Colonic mucosa (tissue), 4 donors: ENCODE results near the gene PFN4. TPM values are rescaled to one million over a fixed set of nuclear protein-coding genes. Genes with fewer than 3 reads are reported as not detected.

Source experiments
- DNase-seq: peaks from one replicate; pipeline ENCODE4 v3.0.0-alpha.2; 2020
- H3K27ac ChIP-seq: fragments of 200-600 bp; one replicate; pipeline ENCODE4 v1.8.0; 2021
- H3K27me3 ChIP-seq: fragments of 200-600 bp; one replicate; pipeline ENCODE4 v1.8.0; 2021
- H3K36me3 ChIP-seq: fragments of 200-600 bp; one replicate; pipeline ENCODE4 v1.8.0; 2021
- H3K4me1 ChIP-seq: fragments of 200-600 bp; one replicate; pipeline ENCODE4 v1.8.0; 2021; ENCODE audit warnings: mild to moderate bottlenecking
- H3K4me3 ChIP-seq: fragments of 200-600 bp; one replicate; pipeline ENCODE4 v1.8.0; 2021
- H3K9ac ChIP-seq, 2 donors: one replicate each; pipeline ENCODE4 v1.7.0; 2013; ENCODE audit warnings: control low read depth in 2 of 2, low read depth in 2 of 2, low read length in 2 of 2
- H3K9me3 ChIP-seq: fragments of 200-600 bp; one replicate; pipeline ENCODE4 v1.8.0; 2021
- CTCF ChIP-seq: fragments of 200-600 bp; IDR thresholded peaks from one replicate; pipeline ENCODE4 v1.8.0; 2022; ENCODE audit warnings: antibody characterized with exemption, mild to moderate bottlenecking
- intact Hi-C: fragments of 100-400 bp; cut with DNase I; formaldehyde crosslinking; loops from one replicate; pipeline ENCODE4 v1.14.1; 2022
- total RNA-seq, 2 donors: library from RNA; stranded (reverse); fragmentation: NEBNext Ultra II Directional in 1 of 2; extraction: Animal tissue kit (Norgen Biotek cat#: 25700) in 1 of 2; gene quantifications; one replicate each; pipeline ENCODE4 v1.2.1, GENCODE V29; 2021
- donor health status: healthy.
- donor health status: DM: no; HTN: no; CAD: no.
- donor health status: DM: no; HTN: no; CAD: no.

The PFN4 gene
- total RNA-seq = under 1 TPM in 1 of 2 donors, not detected in 1; 0.27 TPM

- no peak for TF ChIP-seq CTCF
These were observed at the start of gene PFN4, which contains the start of gene FAM228B for GRCh38 chr2:24123195-24123921. Gene PFN4 (minus strand): TSS chr2:24123334. CDS start chr2:24122535, 799 bp downstream. Gene FAM228B (plus strand): TSS chr2:24123469. CDS start chr2:24124362, 893 bp downstream.

GRCh38 chr2:24169023-24169422 lies 45.9 kb upstream of the PFN4 start:
- Histone ChIP-seq H3K27me3 (no peaks in the 10 kb centered on the region), H3K36me3 (no peaks in the 10 kb centered on the region), H3K9me3 (no peaks in the 10 kb centered on the region), H3K9ac (no peak overlapping the region), H3K27ac (no peak overlapping the region), H3K4me3 (no peak overlapping the region), H3K4me1 (no peaks in the 10 kb centered on the region)
- intact Hi-C loops = loop anchor here (10.0 kb wide), 1 partner anchor 344 kb away; no protein-coding TSS in a partner anchor
- TF ChIP-seq CTCF = no peak
- no peak for DNase-seq

More at GRCh38 chr2:24123195-24123921, at the start of gene PFN4, which contains the start of gene FAM228B:
- Histone ChIP-seq H3K4me1 (peaks cover 3% of the 10 kb centered on the region), H3K27ac (peak within 1 kb of the TSS; percentile 76), H3K9ac (peak within 1 kb of the TSS; percentile 82 to 93), H3K9me3 (no peaks in the 10 kb centered on the region), H3K36me3 (no peaks in the 10 kb centered on the region), H3K27me3 (no peaks in the 10 kb centered on the region), H3K4me3 (peak within 1 kb of the TSS; percentile 71)
- DNase-seq = peak; percentile 87
- intact Hi-C loops = no loop called here

- H3K4me3 ChIP-seq = no peak overlapping the region
- no peak overlapping the region for H3K27ac ChIP-seq
- H3K9me3 ChIP-seq = no peaks in the 10 kb centered on the region
- intact Hi-C loops = loop anchor here (5.0 to 10.0 kb wide), 2 partner anchors 142 to 340 kb away; no protein-coding TSS in a partner anchor
- H3K9ac ChIP-seq = no peak overlapping the region
- peak; percentile 24 for DNase-seq
- H3K36me3 ChIP-seq = no peaks in the 10 kb centered on the region
- H3K4me1 ChIP-seq = no peaks in the 10 kb centered on the region
- TF ChIP-seq CTCF = peak; percentile 58
- H3K27me3 ChIP-seq = no peaks in the 10 kb centered on the region
These were observed 41.4 kb upstream of the PFN4 start for GRCh38 chr2:24164416-24164973.

- no peak for TF ChIP-seq CTCF
- no peaks in the 10 kb centered on the region for H3K4me1 ChIP-seq
- no peaks in the 10 kb centered on the region for H3K36me3 ChIP-seq
- no peaks in the 10 kb centered on the region for H3K27me3 ChIP-seq
- H3K9me3 ChIP-seq = no peaks in the 10 kb centered on the region
- intact Hi-C loops = loop anchor here (5.0 to 10.0 kb wide), 2 partner anchors 141 to 339 kb away; no protein-coding TSS in a partner anchor
- no peak overlapping the region for H3K27ac ChIP-seq
- H3K9ac ChIP-seq = no peak overlapping the region
- H3K4me3 ChIP-seq = no peak overlapping the region
- DNase-seq = no peak
These were observed 40.5 kb upstream of the PFN4 start for GRCh38 chr2:24163601-24164000.

GRCh38 chr2:24163186-24163585 lies 40.1 kb upstream of the PFN4 start:
- Histone ChIP-seq H3K27ac (no peak overlapping the region), H3K36me3 (no peaks in the 10 kb centered on the region), H3K4me3 (no peak overlapping the region), H3K9ac (no peak overlapping the region), H3K9me3 (no peaks in the 10 kb centered on the region), H3K27me3 (no peaks in the 10 kb centered on the region), H3K4me1 (no peaks in the 10 kb centered on the region)
- DNase-seq = no peak
- TF ChIP-seq CTCF = no peak
- intact Hi-C loops = loop anchor here (5.0 to 10.0 kb wide), 2 partner anchors 141 to 338 kb away; no protein-coding TSS in a partner anchor
